Thyroid gland (tissue), 4 donors: ENCODE results near the gene HRAS.

Experiments used
- CTCF ChIP-seq, 6 experiments: fragments of 200-600 bp in 3 of 6; fragments of 450-650 bp in 3 of 6; sonication (generic) in 3 of 6; IDR thresholded peaks; one replicate each; pipeline ENCODE4 v1.5.1; 2016 to 2019; ENCODE audit warnings: antibody characterized with exemption in 6 of 6, mild to moderate bottlenecking in 2 of 6, inconsistent platforms in 1 of 6, moderate library complexity in 1 of 6
- POLR2A ChIP-seq, 2 donors: fragments of 450-650 bp; IDR thresholded peaks; one replicate each; pipeline ENCODE4 v1.6.1; 2017; ENCODE audit warnings: antibody characterized with exemption in 2 of 2, mild to moderate bottlenecking in 2 of 2, moderate library complexity in 1 of 2

DNA sequence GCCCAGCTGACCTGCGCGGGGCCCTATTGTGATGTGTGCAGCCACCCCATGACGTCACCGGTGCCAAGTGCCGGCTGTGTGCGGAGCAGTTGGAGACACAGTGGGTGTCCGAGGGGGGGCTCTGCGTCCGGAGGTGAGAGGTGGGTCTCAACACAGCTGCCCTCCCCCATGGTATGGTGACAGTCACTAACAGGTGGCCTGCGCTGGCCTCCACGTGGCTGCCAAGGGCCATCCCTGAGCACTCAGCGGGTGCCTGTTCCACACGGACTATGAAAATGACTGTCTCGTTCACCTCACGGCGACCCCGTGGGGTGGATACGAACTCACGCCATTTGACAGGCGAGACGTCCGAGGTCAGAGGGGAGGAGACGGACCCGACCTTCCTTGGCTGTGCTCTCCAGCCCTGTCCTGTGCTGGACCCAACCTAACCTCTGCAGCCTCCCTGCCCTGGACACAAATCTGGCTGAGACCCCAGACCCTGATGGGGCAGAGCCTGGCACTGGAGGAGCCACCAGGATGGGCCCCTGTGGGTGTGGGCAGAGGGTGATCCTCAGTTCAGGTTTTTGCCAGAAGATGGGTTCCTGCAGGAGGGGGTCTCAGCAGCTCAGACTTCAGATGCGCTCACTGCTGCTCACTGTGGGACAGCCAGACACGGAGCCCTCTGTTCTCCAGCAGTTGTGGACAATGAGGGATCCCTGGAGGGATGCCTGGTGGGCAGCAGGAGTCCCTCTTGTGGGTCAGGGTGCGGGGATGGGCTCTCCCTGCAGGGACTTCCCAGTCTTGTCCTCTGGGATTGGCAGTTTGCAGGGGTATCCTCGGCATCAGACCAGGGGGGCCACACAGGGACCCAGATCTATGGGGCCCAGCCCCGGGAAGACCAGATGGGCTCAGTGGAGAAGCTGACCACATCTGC is 6.3 kb downstream of the HRAS start:
- no peak for TF ChIP-seq POLR2A (IDR thresholded peaks at IDR 0.05)
- TF ChIP-seq CTCF (IDR thresholded peaks at IDR 0.05): no peak
